A549 (cell line): ENCODE data around the gene CEACAM7. TPM values are rescaled to one million over a fixed set of nuclear protein-coding genes. Genes with fewer than 3 reads are reported as not detected.
A peak's percentile ranks its signal among the peaks of the same experiment; 100 is the strongest.

Source experiments
- ATAC-seq, 2 experiments: fragments of 200-7000 bp in 1 of 2; fragments of >200 bp in 1 of 2; cut with Nextera tagmentation in 1 of 2; cut with Tn5 transposase in 1 of 2; 3 replicates each; pipeline versions ENCODE4 v1.8.0 to v1.9.1; 2018 to 2020; ENCODE audit warnings: mild to moderate bottlenecking in 1 of 2, moderate library complexity in 1 of 2
- CTCF ChIA-PET: fragments of 300-600 bp; sonication (Branson Sonifier 250); formaldehyde crosslinking; extraction: SDS; loops from one replicate; lab custom pipeline; 2021; ENCODE audit warnings: antibody characterized with exemption, inconsistent platforms; lab: Yijun Ruan, JAX
- POLR2A ChIA-PET: fragments of 350-600 bp; formaldehyde crosslinking; extraction: SDS; loops from one replicate; lab custom pipeline; 2021; ENCODE audit warnings: antibody characterized with exemption, inconsistent platforms; lab: Yijun Ruan, JAX
- DNase-seq, 2 experiments: peaks; one replicate each; pipeline versions ENCODE4 v3.0.0 to v3.0.0-alpha.2; 2011 to 2016; ENCODE audit warnings: low read depth in 1 of 2, low spot score in 1 of 2
- FAIRE-seq: peaks from 2 replicates; lab custom pipeline; 2011; peaks lifted over from hg19 to GRCh38; lab: Jason Lieb, UNC
- H3K27ac ChIP-seq, 2 experiments: fragments of >200 bp; sonication (Bioruptor Twin); formaldehyde crosslinking; 3 replicates each; pipeline ENCODE4 v1.5.1; 2016 to 2017
- H3K4me1 ChIP-seq: fragments of >200 bp; sonication (Bioruptor Twin); formaldehyde crosslinking; 3 replicates; pipeline ENCODE4 v1.6.1; 2016
- H3K4me2 ChIP-seq: fragments of >200 bp; sonication (Bioruptor Twin); formaldehyde crosslinking; 3 replicates; pipeline ENCODE4 v1.6.1; 2016
- H3K4me3 ChIP-seq: fragments of >200 bp; sonication (Bioruptor Twin); formaldehyde crosslinking; 3 replicates; pipeline ENCODE4 v1.5.1; 2016
- H3K9me3 ChIP-seq: fragments of >200 bp; sonication (Bioruptor Twin); formaldehyde crosslinking; 3 replicates; pipeline ENCODE4 v1.6.1; 2016
- BCL3 ChIP-seq: fragments of >200 bp; sonication (Bioruptor Twin); formaldehyde crosslinking; IDR thresholded peaks from 3 replicates; pipeline ENCODE4 v1.6.1; 2016
- BHLHE40 ChIP-seq: IDR thresholded peaks from 2 replicates; pipeline ENCODE4 v1.6.1; 2012; ENCODE audit warnings: low read depth, low read length, inconsistent platforms
- CBX2 ChIP-seq: fragments of 200-600 bp; sonication (generic); IDR thresholded peaks from 2 replicates; pipeline ENCODE4 v1.6.1; 2016; ENCODE audit warnings: low read depth, mild to moderate bottlenecking, borderline replicate concordance
- CEBPB ChIP-seq, 2 experiments: fragments of >200 bp in 1 of 2; sonication (Bioruptor Twin) in 1 of 2; formaldehyde crosslinking in 1 of 2; IDR thresholded peaks; 2 replicates each; pipeline ENCODE4 v1.6.1; 2012 to 2016
- CTCF ChIP-seq: fragments of >200 bp; sonication (Bioruptor Twin); formaldehyde crosslinking; IDR thresholded peaks from 3 replicates; pipeline ENCODE4 v1.5.1; 2016
- EHF ChIP-seq: fragments of 250-450 bp; sonication (Bioruptor Pico); IDR thresholded peaks from 2 replicates; pipeline ENCODE4 v1.5.0; 2020; ENCODE audit warnings: mild to moderate bottlenecking
- EP300 ChIP-seq, 2 experiments: fragments of >200 bp; sonication (Bioruptor Twin); formaldehyde crosslinking; IDR thresholded peaks; 2 replicates in 1 of 2; 3 replicates in 1 of 2; pipeline ENCODE4 v1.6.1; 2016 to 2017
- HOXB5 ChIP-seq: fragments of 250-450 bp; sonication (Bioruptor Pico); IDR thresholded peaks from 2 replicates; pipeline ENCODE4 v1.5.0; 2020; ENCODE audit warnings: mild to moderate bottlenecking, moderate library complexity
- JUN ChIP-seq, 2 experiments: fragments of >200 bp; sonication (Bioruptor Twin); formaldehyde crosslinking; IDR thresholded peaks; 2 replicates in 1 of 2; 3 replicates in 1 of 2; pipeline ENCODE4 v1.6.1; 2016 to 2017
- KDM1A ChIP-seq: fragments of 200-600 bp; sonication (generic); IDR thresholded peaks from 2 replicates; pipeline ENCODE4 v1.6.1; 2016; ENCODE audit warnings: low read depth, mild to moderate bottlenecking
- MAX ChIP-seq: IDR thresholded peaks from 2 replicates; pipeline ENCODE4 v1.6.1; 2012
- MYC ChIP-seq: IDR thresholded peaks from 2 replicates; pipeline ENCODE4 v1.6.1; 2012; ENCODE audit warnings: mild to moderate bottlenecking, inconsistent platforms, low read length, improper control_type of control experiment, borderline replicate concordance
- NFE2L2 ChIP-seq: fragments of 150-350 bp; conservative IDR thresholded peaks from 2 replicates; pipeline ENCODE4 v1.6.1; 2014; ENCODE audit warnings: low read length
- NPAS2 ChIP-seq: fragments of 250-450 bp; sonication (Bioruptor Pico); IDR thresholded peaks from 2 replicates; pipeline ENCODE4 v1.8.0; 2022; ENCODE audit warnings: mild to moderate bottlenecking, moderate library complexity, borderline replicate concordance
- RAD21 ChIP-seq, 2 experiments: fragments of >200 bp in 1 of 2; sonication (Bioruptor Twin) in 1 of 2; formaldehyde crosslinking in 1 of 2; IDR thresholded peaks in 1 of 2; conservative IDR thresholded peaks in 1 of 2; 2 replicates in 1 of 2; 3 replicates in 1 of 2; pipeline ENCODE4 v1.6.1; 2012 to 2018; ENCODE audit warnings: inconsistent platforms in 1 of 2
- RCOR1 ChIP-seq: fragments of 150-350 bp; IDR thresholded peaks from 2 replicates; pipeline ENCODE4 v1.6.1; 2014; ENCODE audit warnings: antibody characterized with exemption, low read length, low read depth
- SREBF2 ChIP-seq: fragments of 450-650 bp; IDR thresholded peaks from 2 replicates; pipeline ENCODE4 v1.6.1; 2014; ENCODE audit warnings: mild to moderate bottlenecking, moderate library complexity
- TFCP2L1 ChIP-seq: fragments of 250-450 bp; sonication (Bioruptor Pico); IDR thresholded peaks from 2 replicates; pipeline ENCODE4 v1.5.0; 2021; ENCODE audit warnings: mild to moderate bottlenecking
- ZFP36 ChIP-seq: fragments of 450-650 bp; IDR thresholded peaks from 2 replicates; pipeline ENCODE4 v1.6.1; 2014; ENCODE audit warnings: borderline replicate concordance; ENCODE audit not compliant: partially characterized antibody
- ZNF302 ChIP-seq: fragments of 250-450 bp; sonication (Bioruptor Pico); IDR thresholded peaks from 2 replicates; pipeline ENCODE4 v1.9.0; 2021; ENCODE audit warnings: inconsistent platforms, mild to moderate bottlenecking, moderate library complexity
- ZSCAN20 ChIP-seq: fragments of 250-450 bp; sonication (Bioruptor Pico); IDR thresholded peaks from 2 replicates; pipeline ENCODE4 v1.8.0; 2022; ENCODE audit warnings: mild to moderate bottlenecking, moderate library complexity
- WGBS: methylation state at CpG from one replicate; pipeline ENCODE4 v1.1.6; 2017; ENCODE audit errors: missing lambda C conversion rate; 5-methylcytosine and 5-hydroxymethylcytosine counted together
- polyA plus RNA-seq, 4 experiments: library from polyadenylated mRNA; depleted of rRNA in 3 of 4; stranded (reverse); fragments of >200 nt; fragmentation: RNase III in 1 of 4; extraction: RNeasy Plus Mini Kit Qiagen cat#74134 plus additional on column Dnase treatment in 1 of 4; gene quantifications; 2 replicates in 3 of 4; 3 replicates in 1 of 4; pipeline ENCODE4 v1.2.3, GENCODE V29; 2011 to 2017

The CEACAM7 gene
- polyA plus RNA-seq, 2 of the 4 experiments (the other 2 are of a cell fraction) = 0.05 TPM; not detected in 1

GRCh38 chr19:41649827-41650226 is 38.2 kb downstream of the CEACAM7 start:
- CTCF ChIA-PET = interaction anchor here (1.2 to 12.6 kb wide), 10 partner anchors 7 to 171 kb away, joined by 3 to 212 read pairs (median 19); no protein-coding TSS in a partner anchor
- no peak overlapping the region for H3K27ac ChIP-seq
- no peak for ATAC-seq
- TF ChIP-seq RAD21 (conservative IDR thresholded peaks at IDR 0.05 in 1 of 2, IDR thresholded peaks at IDR 0.05 in 1 of 2) (no peak), BCL3 (no peak), NFE2L2 (no peak), JUN (IDR thresholded peaks at IDR 0.05) (no peak), SREBF2 (no peak), ZFP36 (no peak), EP300 (IDR thresholded peaks at IDR 0.05) (no peak), RCOR1 (no peak), HOXB5 (CRISPR knock-in tag) (no peak), ZNF302 (CRISPR knock-in tag) (no peak), CTCF (no peak), TFCP2L1 (no peak), EHF (CRISPR knock-in tag) (no peak), BHLHE40 (no peak), CEBPB (IDR thresholded peaks at IDR 0.05) (no peak), ZSCAN20 (CRISPR knock-in tag) (no peak), NPAS2 (CRISPR knock-in tag) (no peak), KDM1A (no peak), CBX2 (no peak)
- TF ChIP-seq, all 56 proteins: peak for 0
- no peak overlapping the region for H3K4me3 ChIP-seq
- H3K9me3 ChIP-seq = peaks cover 3% of the 10 kb centered on the region; the same call in 1 of the 3 replicates
- H3K4me1 ChIP-seq = no peaks in the 10 kb centered on the region
- DNase-seq = no peak
- H3K4me2 ChIP-seq = no peak overlapping the region
- no peak for FAIRE-seq
- POLR2A ChIA-PET = no interaction called here
- 13% methylated on average over 3 of the region's 3 CpGs for WGBS

- 44% methylated on average over 14 of the region's 14 CpGs for WGBS
- peak; percentile 43 to 66 for DNase-seq
- Histone ChIP-seq H3K4me2 (no peak overlapping the region), H3K4me3 (no peak overlapping the region)
- TF ChIP-seq MYC (peak; percentile 21; the same call in 1 of the 2 replicates), CEBPB (IDR thresholded peaks at IDR 0.05) (0 out of 4 replicates have a peak, but pooled peaks of 1 of the 2 experiments have one; percentile 11), MAX (0 out of 2 replicates have a peak, but pooled peaks have one; percentile 22), CTCF (peak; percentile 67), RAD21 (conservative IDR thresholded peaks at IDR 0.05 in 1 of 2, IDR thresholded peaks at IDR 0.05 in 1 of 2) (0 out of 5 replicates have a peak, but pooled peaks of 1 of the 2 experiments have one; percentile 7), HOXB5 (CRISPR knock-in tag) (no peak), SREBF2 (no peak)
- TF ChIP-seq, all 56 proteins: peak for 5
- Histone ChIP-seq H3K4me1 (no peaks in the 10 kb centered on the region), H3K27ac (no peak overlapping the region), H3K9me3 (no peaks in the 10 kb centered on the region; the same call in 2 of the 3 replicates)
- FAIRE-seq = no peak
- POLR2A ChIA-PET = no interaction called here
- CTCF ChIA-PET = interaction anchor here (0.6 to 4.5 kb wide), 24 partner anchors 9 to 260 kb away, joined by 3 to 63 read pairs (median 3); no protein-coding TSS in a partner anchor
- peak in 1 of 2 experiments; percentile 56; a peak in 3 of 6 replicates for ATAC-seq
Observed at GRCh38 chr19:41646589-41647204, 41.4 kb downstream of the CEACAM7 start.
